Endothelial cell of umbilical vein (primary cell): ENCODE results near the gene GPR146. TPM values are rescaled to one million over a fixed set of nuclear protein-coding genes. Genes with fewer than 3 reads are reported as not detected.

Source experiments
- BruUV-seq: library from RNA; stranded (reverse); fragments of 400-500 nt; replicated peaks from 2 replicates; lab custom pipeline; 2021; lab: Mats Ljungman, UMichigan
- CTCF ChIA-PET: fragments of 300-600, 350-600 bp; sonication (Branson Sonifier 250); formaldehyde crosslinking; loops from one replicate; lab custom pipeline; 2021; ENCODE audit warnings: antibody characterized with exemption, inconsistent platforms; lab: Charles Lee
- POLR2A ChIA-PET: fragments of 300-600, 350-600 bp; sonication (Branson Sonifier 250); formaldehyde crosslinking; loops from one replicate; lab custom pipeline; 2021; ENCODE audit warnings: antibody characterized with exemption, inconsistent platforms; lab: Charles Lee
- DNase-seq: peaks from one replicate; pipeline ENCODE4 v3.0.0-alpha.2; 2011; ENCODE audit warnings: low read depth, low spot score
- FAIRE-seq: peaks from 2 replicates; lab custom pipeline; 2011; peaks lifted over from hg19 to GRCh38; lab: Jason Lieb, UNC
- H2AFZ ChIP-seq: 2 replicates; pipeline ENCODE4 v1.6.0; 2012; ENCODE audit warnings: low read depth, low read length, control low read depth, inconsistent platforms
- H3K27ac ChIP-seq: 2 replicates; pipeline ENCODE4 v1.5.1; 2011; ENCODE audit warnings: low read depth, mild to moderate bottlenecking, control low read depth, low read length, moderate library complexity; ENCODE audit not compliant: insufficient read depth
- H3K27me3 ChIP-seq, 2 experiments: 2 replicates each; pipeline versions ENCODE4 v1.6.0 to v1.6.1; 2011; ENCODE audit warnings: low read length in 2 of 2, mixed read lengths in 1 of 2; ENCODE audit not compliant: control insufficient read depth in 2 of 2, insufficient read depth in 2 of 2
- H3K36me3 ChIP-seq, 2 experiments: 2 replicates in 1 of 2; 3 replicates in 1 of 2; pipeline ENCODE4 v1.5.1; 2011; ENCODE audit warnings: low read length in 2 of 2, mild to moderate bottlenecking in 1 of 2, moderate library complexity in 1 of 2; ENCODE audit not compliant: control insufficient read depth in 2 of 2, insufficient read depth in 2 of 2; ENCODE audit errors: extremely low read depth in 1 of 2
- H3K4me1 ChIP-seq: 3 replicates; pipeline ENCODE4 v1.5.1; 2011; ENCODE audit warnings: mild to moderate bottlenecking, low read length; ENCODE audit not compliant: control insufficient read depth, insufficient read depth; ENCODE audit errors: extremely low read depth
- H3K4me2 ChIP-seq: 2 replicates; pipeline ENCODE4 v1.6.1; 2011; ENCODE audit warnings: low read length, control low read depth, mixed read lengths; ENCODE audit not compliant: insufficient read depth
- H3K4me3 ChIP-seq, 3 experiments: fragments of 200-600 bp in 1 of 3; sonication (generic), shearing (Covaris generic) in 1 of 3; replicated peaks in 1 of 3; 2 replicates each; pipeline ENCODE4 v1.5.1; 2011 to 2016; ENCODE audit warnings: control low read depth in 3 of 3, low read length in 3 of 3, mild to moderate bottlenecking in 2 of 3, inconsistent platforms in 1 of 3, low read depth in 1 of 3, moderate library complexity in 1 of 3; ENCODE audit not compliant: insufficient read depth in 1 of 3
- H3K79me2 ChIP-seq: 2 replicates; pipeline ENCODE4 v1.6.0; 2012; ENCODE audit warnings: low read length, inconsistent platforms; ENCODE audit not compliant: control insufficient read depth, insufficient read depth
- H3K9ac ChIP-seq: replicated peaks from 2 replicates; pipeline ENCODE3; 2011; ENCODE audit warnings: low read length, control low read depth; ENCODE audit not compliant: insufficient read depth; ENCODE audit errors: extremely low read depth
- H3K9me1 ChIP-seq: replicated peaks from 3 replicates; pipeline ENCODE4 v1.6.0; 2011; ENCODE audit warnings: mild to moderate bottlenecking, low read length; ENCODE audit not compliant: control insufficient read depth, insufficient read depth; ENCODE audit errors: extremely low read depth
- H3K9me3 ChIP-seq: replicated peaks from 2 replicates; pipeline ENCODE4 v1.5.1; 2012; ENCODE audit warnings: low read length, inconsistent platforms; ENCODE audit not compliant: control insufficient read depth, insufficient read depth
- H4K20me1 ChIP-seq: replicated peaks from 2 replicates; pipeline ENCODE3; 2011; ENCODE audit warnings: mild to moderate bottlenecking, low read length; ENCODE audit not compliant: control insufficient read depth, insufficient read depth; ENCODE audit errors: extremely low read depth
- CTCF ChIP-seq, 2 donors: IDR thresholded peaks; 1 replicate in 1 of 2; 2 replicates in 1 of 2; pipeline ENCODE4 v1.5.1; 2011; ENCODE audit warnings: low read length in 2 of 2, mild to moderate bottlenecking in 2 of 2, moderate library complexity in 2 of 2, control low read depth in 1 of 2, inconsistent platforms in 1 of 2, low read depth in 1 of 2; ENCODE audit not compliant: insufficient read depth in 1 of 2; ENCODE audit errors: extremely low read depth in 1 of 2
- EZH2 ChIP-seq: IDR thresholded peaks from 2 replicates; pipeline ENCODE4 v1.6.1; 2012; ENCODE audit warnings: borderline replicate concordance, low read depth, mild to moderate bottlenecking, moderate library complexity, low read length, inconsistent platforms; ENCODE audit not compliant: severe bottlenecking
- FOS ChIP-seq: IDR thresholded peaks from 2 replicates; pipeline ENCODE4 v1.6.1; 2011; ENCODE audit warnings: mild to moderate bottlenecking, low read length, moderate library complexity, borderline replicate concordance; ENCODE audit not compliant: insufficient read depth
- GATA2 ChIP-seq: IDR thresholded peaks from 2 replicates; pipeline ENCODE4 v1.7.0; 2011; ENCODE audit warnings: low read depth, mild to moderate bottlenecking, moderate library complexity, mixed read lengths, low read length; ENCODE audit not compliant: insufficient read length, insufficient read depth
- JUN ChIP-seq: IDR thresholded peaks from 2 replicates; pipeline ENCODE4 v1.6.1; 2011; ENCODE audit warnings: borderline replicate concordance, low read depth; ENCODE audit not compliant: insufficient read length, insufficient read depth
- MAX ChIP-seq: IDR thresholded peaks from 2 replicates; pipeline ENCODE4 v1.6.1; 2011; ENCODE audit not compliant: insufficient read depth, insufficient read length
- MYC ChIP-seq: IDR thresholded peaks from one replicate; pipeline ENCODE4 v1.6.1; 2011; ENCODE audit warnings: mild to moderate bottlenecking, low read depth, low read length
- POLR2A ChIP-seq: IDR thresholded peaks from 2 replicates; pipeline ENCODE4 v1.6.1; 2012; ENCODE audit warnings: low read depth, mild to moderate bottlenecking, control low read depth, low read length
- POLR2AphosphoS5 ChIP-seq: IDR thresholded peaks from 2 replicates; pipeline ENCODE4 v1.6.1; 2012; ENCODE audit warnings: low read depth, mild to moderate bottlenecking, control low read depth, low read length, moderate library complexity; ENCODE audit not compliant: insufficient read depth
- dilution Hi-C: fragments of 300-500 bp; cut with MboI; formaldehyde crosslinking; loops from one replicate; pipeline ENCODE4 v1.15.0; 2019; ENCODE audit warnings: low sequenced_read_pairs; ENCODE audit not compliant: extremely low pct_ligation_motif_present
- intact Hi-C: fragments of 100-400 bp; cut with micrococcal nuclease; formaldehyde crosslinking; loops from one replicate; pipeline ENCODE4 v1.10.0; 2022
- polyA plus RNA-seq, 4 experiments: library from polyadenylated mRNA; depleted of rRNA in 3 of 4; stranded (reverse) in 3 of 4; unstranded in 1 of 4; fragments of >200 nt; gene quantifications; 2 replicates each; pipeline versions ENCODE4 v1.2.1 to v1.2.3, GENCODE V29; 2011 to 2012; ENCODE audit warnings: missing spikeins in 1 of 4
- total RNA-seq: library from RNA; stranded (reverse); gene quantifications from 2 replicates; pipeline ENCODE4 v1.2.3, GENCODE V29; 2021

GPR146 gene
- total and polyA plus RNA-seq, 2 donors (not counting 3 experiments of a cell fraction or from before 2014, with no cell fraction given), result 18.5 to 44.8 TPM

- H3K4me2 ChIP-seq, result no peak overlapping the region
- POLR2A ChIA-PET, result no interaction called here
- intact Hi-C loops (no loop called here), dilution Hi-C loops (no loop called here)
- H4K20me1 ChIP-seq, result no peaks in the 10 kb centered on the region
- peaks cover 0 to 2% of the 10 kb centered on the region in 2 experiments for H3K36me3 ChIP-seq
- H3K9me3 ChIP-seq, result no peaks in the 10 kb centered on the region
- FAIRE-seq (no peak), DNase-seq (no peak)
- no peaks in the 10 kb centered on the region for H3K79me2 ChIP-seq
- no peaks in the 10 kb centered on the region for H3K27me3 ChIP-seq
- H3K4me3 ChIP-seq, result no peak overlapping the region
- H3K9me1 ChIP-seq, result no peaks in the 10 kb centered on the region
- no peak for TF ChIP-seq POLR2AphosphoS5
- CTCF ChIA-PET, result interaction anchor here (1.1 to 1.7 kb wide), 3 partner anchors 26 to 47 kb away, joined by 3 to 10 read pairs (median 4); no protein-coding TSS in a partner anchor
- no TSS peak for BruUV-seq
- no peak overlapping the region for H3K9ac ChIP-seq
- peaks cover 9% of the 10 kb centered on the region for H3K4me1 ChIP-seq
- no peak overlapping the region for H2AFZ ChIP-seq
- H3K27ac ChIP-seq, result no peak overlapping the region
Measured at GRCh38 chr7:1091644-1092027, 47.3 kb downstream of the GPR146 start.

GRCh38 chr7:1092161-1092632 is 47.9 kb downstream of the GPR146 start:
- H2AFZ ChIP-seq, result no peak overlapping the region
- no peak overlapping the region for H3K27ac ChIP-seq
- no peaks in the 10 kb centered on the region for H3K27me3 ChIP-seq
- no peak overlapping the region for H3K9ac ChIP-seq
- intact Hi-C loops (no loop called here), dilution Hi-C loops (no loop called here)
- peaks cover 0 to 2% of the 10 kb centered on the region in 2 experiments for H3K36me3 ChIP-seq
- no peaks in the 10 kb centered on the region for H3K9me3 ChIP-seq
- H3K4me1 ChIP-seq, result peaks cover 5% of the 10 kb centered on the region
- BruUV-seq, result no TSS peak
- H3K9me1 ChIP-seq, result no peaks in the 10 kb centered on the region
- H3K79me2 ChIP-seq, result no peaks in the 10 kb centered on the region
- CTCF ChIA-PET, result interaction anchor here (1.4 to 1.7 kb wide), 2 partner anchors 31 to 46 kb away, joined by 3 to 10 read pairs; no protein-coding TSS in a partner anchor
- no peak overlapping the region for H3K4me2 ChIP-seq
- DNase-seq, result no peak
- no peak for FAIRE-seq
- POLR2A ChIA-PET, result no interaction called here
- no peak overlapping the region for H3K4me3 ChIP-seq
- TF ChIP-seq EZH2 (no peak), JUN (no peak), POLR2AphosphoS5 (no peak), CTCF (IDR thresholded peaks at IDR 0.05; ENCODE audit: extremely low read depth in 1 of 2, insufficient read depth in 1 of 2, low read depth in 1 of 2, low read length in 2 of 2) (no peak), FOS (no peak), POLR2A (no peak), MYC (no peak), MAX (no peak), GATA2 (no peak)
- no peaks in the 10 kb centered on the region for H4K20me1 ChIP-seq
